SK-N-SH (cell line): ENCODE results near the gene STC2. TPM values are rescaled to one million over a fixed set of nuclear protein-coding genes. Genes with fewer than 3 reads are reported as not detected.

ENCODE experiments used
- CTCF ChIA-PET: fragments of 300-600, 350-600 bp; formaldehyde crosslinking; extraction: SDS; loops from one replicate; lab custom pipeline; 2021; lab: Yijun Ruan, JAX
- POLR2A ChIA-PET: fragments of 350-600 bp; sonication (Branson Sonifier 250); formaldehyde crosslinking; extraction: SDS; loops from one replicate; lab custom pipeline; 2020; ENCODE audit warnings: antibody characterized with exemption, inconsistent platforms; lab: Yijun Ruan, JAX
- DNase-seq: peaks from one replicate; pipeline ENCODE4 v3.0.0; 2012
- H2AFZ ChIP-seq: fragments of 200-600 bp; sonication (generic); 2 replicates; pipeline ENCODE4 v1.8.1; 2016; ENCODE audit warnings: antibody characterized with exemption, mild to moderate bottlenecking, low read depth
- H3F3A ChIP-seq: fragments of 200-600 bp; sonication (generic); replicated peaks from 2 replicates; pipeline ENCODE3; 2016; ENCODE audit warnings: antibody characterized with exemption, mild to moderate bottlenecking; ENCODE audit not compliant: insufficient read depth
- H3K27ac ChIP-seq, 2 experiments: fragments of 200-500 bp in 1 of 2; fragments of 200-600 bp in 1 of 2; sonication (Bioruptor generic) in 1 of 2; sonication (generic), shearing (Covaris generic) in 1 of 2; 2 replicates each; pipeline versions ENCODE4 v1.5.1 to v1.6.1; 2014 to 2016; ENCODE audit warnings: low read depth in 2 of 2, inconsistent platforms in 1 of 2, low read length in 1 of 2, mild to moderate bottlenecking in 1 of 2, mixed read lengths in 1 of 2
- H3K27me3 ChIP-seq: fragments of 200-600 bp; sonication (generic), shearing (Covaris generic); 2 replicates; pipeline ENCODE4 v1.6.1; 2016; ENCODE audit warnings: mixed run types; ENCODE audit not compliant: insufficient read depth
- H3K36me3 ChIP-seq, 2 experiments: fragments of 200-500 bp in 1 of 2; fragments of 200-600 bp in 1 of 2; sonication (Bioruptor generic) in 1 of 2; sonication (generic) in 1 of 2; replicated peaks in 1 of 2; 2 replicates each; pipeline versions ENCODE3 to v1.5.1; 2014 to 2016; ENCODE audit warnings: low read length in 1 of 2, mild to moderate bottlenecking in 1 of 2; ENCODE audit not compliant: insufficient read depth in 2 of 2, control insufficient read depth in 1 of 2
- H3K4me1 ChIP-seq, 2 experiments: fragments of 200-500 bp in 1 of 2; fragments of 200-600 bp in 1 of 2; sonication (Bioruptor generic) in 1 of 2; sonication (generic), shearing (Covaris generic) in 1 of 2; 2 replicates each; pipeline versions ENCODE4 v1.5.1 to v1.6.1; 2014 to 2016; ENCODE audit warnings: low read depth in 1 of 2, low read length in 1 of 2, mixed run types in 1 of 2; ENCODE audit not compliant: insufficient read depth in 2 of 2, control insufficient read depth in 1 of 2
- H3K4me2 ChIP-seq: fragments of 200-600 bp; sonication (generic), shearing (Covaris generic); 2 replicates; pipeline ENCODE4 v1.6.1; 2017; ENCODE audit warnings: mixed run types
- H3K4me3 ChIP-seq, 2 experiments: fragments of 200-500 bp in 1 of 2; fragments of 200-600 bp in 1 of 2; sonication (Bioruptor generic) in 1 of 2; sonication (generic), shearing (Covaris generic) in 1 of 2; 2 replicates each; pipeline versions ENCODE4 v1.5.1 to v1.8.1; 2014 to 2016; ENCODE audit warnings: low read depth in 2 of 2, inconsistent platforms in 1 of 2, low read length in 1 of 2, mild to moderate bottlenecking in 1 of 2, mixed read lengths in 1 of 2, moderate library complexity in 1 of 2
- H3K79me2 ChIP-seq: fragments of 200-600 bp; sonication (generic); 2 replicates; pipeline ENCODE4 v1.8.1; 2017; ENCODE audit warnings: mild to moderate bottlenecking; ENCODE audit not compliant: insufficient read depth
- H3K9ac ChIP-seq: fragments of 200-600 bp; sonication (generic); 2 replicates; pipeline ENCODE4 v1.6.1; 2017; ENCODE audit warnings: mixed run types
- H3K9me2 ChIP-seq: fragments of 200-600 bp; sonication (generic); 2 replicates; pipeline ENCODE4 v1.6.1; 2017; ENCODE audit warnings: mixed run types
- H3K9me3 ChIP-seq: fragments of 200-600 bp; sonication (generic); 2 replicates; pipeline ENCODE4 v1.6.1; 2017; ENCODE audit warnings: mixed run types, mild to moderate bottlenecking, moderate library complexity
- H4K20me1 ChIP-seq: fragments of 200-600 bp; sonication (generic); 2 replicates; pipeline ENCODE4 v1.6.1; 2017; ENCODE audit warnings: mild to moderate bottlenecking, mixed run types; ENCODE audit not compliant: insufficient read depth
- CHD2 ChIP-seq: fragments of 150-350 bp; IDR thresholded peaks from 2 replicates; pipeline ENCODE4 v1.6.1; 2018; ENCODE audit warnings: low read length; ENCODE audit not compliant: partially characterized antibody
- ELF1 ChIP-seq: IDR thresholded peaks from 2 replicates; pipeline ENCODE4 v1.4.0; 2012
- FOSL2 ChIP-seq: IDR thresholded peaks from 2 replicates; pipeline ENCODE4 v1.4.0; 2012; ENCODE audit warnings: low read depth, mild to moderate bottlenecking, moderate library complexity, borderline replicate concordance
- FOXJ3 ChIP-seq: sonication (generic); formaldehyde crosslinking; IDR thresholded peaks from 2 replicates; pipeline ENCODE4 v1.5.1; 2020; ENCODE audit warnings: mild to moderate bottlenecking, missing genetic modification reagents
- FOXM1 ChIP-seq: IDR thresholded peaks from 2 replicates; pipeline ENCODE4 v1.4.0; 2012; ENCODE audit warnings: low read depth, mild to moderate bottlenecking
- GABPA ChIP-seq: IDR thresholded peaks from 2 replicates; pipeline ENCODE4 v1.4.0; 2012; ENCODE audit warnings: low read depth, mild to moderate bottlenecking
- GATA2 ChIP-seq: sonication (generic); formaldehyde crosslinking; IDR thresholded peaks from 2 replicates; pipeline ENCODE4 v1.5.0; 2020; ENCODE audit warnings: mild to moderate bottlenecking, missing genetic modification reagents
- MXI1 ChIP-seq: IDR thresholded peaks from 2 replicates; pipeline ENCODE4 v1.6.1; 2012; ENCODE audit warnings: mild to moderate bottlenecking, low read depth, low read length, improper control_type of control experiment
- NFIC ChIP-seq: IDR thresholded peaks from 2 replicates; pipeline ENCODE4 v1.4.0; 2012; ENCODE audit warnings: borderline replicate concordance
- NRF1 ChIP-seq: IDR thresholded peaks from 2 replicates; pipeline ENCODE4 v1.6.1; 2012; ENCODE audit warnings: low read depth, mild to moderate bottlenecking, low read length
- POLR2AphosphoS5 ChIP-seq: IDR thresholded peaks from 2 replicates; pipeline ENCODE4 v1.6.1; 2012; ENCODE audit warnings: low read depth, low read length
- RAD21 ChIP-seq: IDR thresholded peaks from 2 replicates; pipeline ENCODE4 v1.6.1; 2012; ENCODE audit warnings: mild to moderate bottlenecking, low read length
- RCOR1 ChIP-seq: fragments of 150-350 bp; IDR thresholded peaks from 2 replicates; pipeline ENCODE4 v1.6.1; 2017; ENCODE audit warnings: antibody characterized with exemption, low read length
- RFX5 ChIP-seq: IDR thresholded peaks from 2 replicates; pipeline ENCODE4 v1.6.1; 2012; ENCODE audit warnings: mild to moderate bottlenecking, improper control_type of control experiment, low read length
- TAF1 ChIP-seq: IDR thresholded peaks from 2 replicates; pipeline ENCODE4 v1.6.1; 2012; ENCODE audit warnings: low read depth, mild to moderate bottlenecking, low read length, moderate library complexity, borderline replicate concordance
- TCF12 ChIP-seq: IDR thresholded peaks from 2 replicates; pipeline ENCODE4 v1.4.0; 2012
- WGBS: methylation state at CpG from one replicate; pipeline ENCODE4 v1.1.6; 2017; ENCODE audit warnings: low lambda C conversion rate; 5-methylcytosine and 5-hydroxymethylcytosine counted together
- polyA plus RNA-seq, 3 experiments: library from polyadenylated mRNA; depleted of rRNA; stranded (reverse); fragments of >200 nt; gene quantifications; 2 replicates each; pipeline ENCODE4 v1.2.3, GENCODE V29; 2012
- TF ChIP-seq, protein P1 (sequence below): fragments of 150-350 bp; IDR thresholded peaks from 2 replicates; pipeline ENCODE4 v1.6.1; 2017; ENCODE audit warnings: antibody characterized with exemption, low read length, low read depth, borderline replicate concordance
- TF ChIP-seq, protein P2 (sequence below): fragments of 150-350 bp; IDR thresholded peaks from 2 replicates; pipeline ENCODE4 v1.6.1; 2016; ENCODE audit warnings: mild to moderate bottlenecking, low read depth, low read length
- TF ChIP-seq, protein P3 (sequence below): IDR thresholded peaks from 2 replicates; pipeline ENCODE4 v1.4.0; 2012; ENCODE audit warnings: low read depth
- TF ChIP-seq, protein P4 (sequence below): IDR thresholded peaks from 2 replicates; pipeline ENCODE4 v1.6.1; 2012; ENCODE audit warnings: mild to moderate bottlenecking, low read depth, low read length, moderate library complexity
- TF ChIP-seq, protein P5 (sequence below): IDR thresholded peaks from 2 replicates; pipeline ENCODE4 v1.4.0; 2012; ENCODE audit warnings: low read depth, borderline replicate concordance
- TF ChIP-seq, protein P6 (sequence below): fragments of 200-600 bp; sonication (generic); IDR thresholded peaks from 2 replicates; pipeline ENCODE4 v1.6.1; 2017; ENCODE audit warnings: antibody characterized with exemption, mild to moderate bottlenecking, moderate library complexity

Gene STC2
- polyA plus RNA-seq, 1 of the 3 experiments (the other 2 are of a cell fraction), result 5.9 TPM

DNA sequence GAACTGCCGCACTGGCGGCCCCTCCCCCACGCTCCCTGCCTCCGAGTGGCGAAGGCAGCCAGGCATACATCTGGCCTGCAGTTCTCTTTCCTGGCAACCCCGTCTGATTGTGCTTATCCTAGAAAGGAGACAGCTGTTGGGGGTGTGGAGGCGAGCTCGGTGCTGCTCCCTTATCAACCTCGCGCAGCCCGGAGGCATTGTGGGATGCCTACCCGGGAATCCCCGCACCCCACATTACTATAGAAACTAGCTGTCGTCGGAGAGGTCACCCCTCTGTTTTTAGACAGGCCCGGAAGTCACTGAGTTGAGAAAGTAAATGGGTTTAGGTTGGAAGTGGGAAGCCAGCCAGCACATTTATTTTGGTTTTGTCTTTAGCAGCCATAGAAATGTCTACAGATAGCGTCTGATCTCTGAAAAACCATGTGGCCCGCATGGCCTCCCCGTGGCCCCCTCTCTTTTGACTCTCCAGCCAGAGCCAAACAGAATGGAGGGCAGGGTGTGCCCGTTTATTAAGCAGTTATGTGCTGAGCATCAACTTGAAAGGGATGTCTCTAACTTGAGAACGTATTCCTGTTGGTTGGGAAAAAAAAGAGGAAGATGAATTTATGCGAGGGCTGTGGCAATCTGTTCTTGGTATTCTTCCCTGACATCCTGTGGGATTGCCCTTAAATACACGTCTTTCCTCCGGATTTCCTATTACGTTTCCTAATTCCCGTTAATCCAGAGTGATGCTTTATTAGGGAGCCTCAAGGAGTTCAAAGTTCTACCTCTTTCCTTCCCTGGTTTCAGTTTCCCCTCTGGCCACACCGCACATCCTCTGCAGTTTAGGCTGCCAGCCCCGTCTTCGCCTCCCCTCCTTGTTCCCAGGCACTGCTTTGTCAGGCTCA, 3.9 kb downstream of the STC2 start:
- H4K20me1 ChIP-seq, result no peaks in the 10 kb centered on the region
- 45% methylated on average over 27 of the region's 29 CpGs for WGBS
- H3K27ac ChIP-seq, result peak overlapping the region in 1 of 2 experiments; percentile 97; a peak in 3 of 4 replicates
- peaks cover 0 to 7% of the 10 kb centered on the region in 2 experiments for H3K36me3 ChIP-seq
- no peaks in the 10 kb centered on the region for H3K9me2 ChIP-seq
- CTCF ChIA-PET, result interaction anchor here (1.1 kb wide), 1 partner anchor 249 kb away, joined by 3 read pairs; no protein-coding TSS in a partner anchor
- no peaks in the 10 kb centered on the region for H3K9me3 ChIP-seq
- H3K9ac ChIP-seq, result no peak overlapping the region
- H3K4me3 ChIP-seq, result no peak overlapping the region; a peak in 2 of 4 replicates
- peaks cover 10% of the 10 kb centered on the region for H3F3A ChIP-seq
- peak; percentile 94 for DNase-seq
- POLR2A ChIA-PET, result interaction anchor here (0.9 to 1.1 kb wide), 3 partner anchors 9 to 30 kb away, joined by 3 to 10 read pairs (median 4); no protein-coding TSS in a partner anchor
- peak overlapping the region; percentile 56; the same call in 1 of the 2 replicates for H3K4me2 ChIP-seq
- H2AFZ ChIP-seq, result peak overlapping the region; percentile 32; the same call in 1 of the 2 replicates
- H3K27me3 ChIP-seq, result no peaks in the 10 kb centered on the region
- peaks cover 16% of the 10 kb centered on the region for H3K79me2 ChIP-seq
- peaks cover 17 to 56% of the 10 kb centered on the region in 2 experiments; a peak in 3 of 4 replicates for H3K4me1 ChIP-seq
- TF ChIP-seq RAD21 (no peak), RCOR1 (peak; percentile 90), POLR2AphosphoS5 (peak; percentile 48; the same call in 1 of the 2 replicates), FOXJ3 (CRISPR knock-in tag) (peak; percentile 97), FOSL2 (no peak), MXI1 (no peak; the same call in 1 of the 2 replicates), CHD2 (peak; percentile 97), GABPA (no peak), GATA2 (CRISPR knock-in tag) (peak; percentile 94), NFIC (no peak; the same call in 1 of the 2 replicates), TAF1 (no peak), RFX5 (no peak), FOXM1 (no peak), ELF1 (no peak), TCF12 (peak; percentile 80), NRF1 (no peak)
- TF ChIP-seq, protein P1, sequence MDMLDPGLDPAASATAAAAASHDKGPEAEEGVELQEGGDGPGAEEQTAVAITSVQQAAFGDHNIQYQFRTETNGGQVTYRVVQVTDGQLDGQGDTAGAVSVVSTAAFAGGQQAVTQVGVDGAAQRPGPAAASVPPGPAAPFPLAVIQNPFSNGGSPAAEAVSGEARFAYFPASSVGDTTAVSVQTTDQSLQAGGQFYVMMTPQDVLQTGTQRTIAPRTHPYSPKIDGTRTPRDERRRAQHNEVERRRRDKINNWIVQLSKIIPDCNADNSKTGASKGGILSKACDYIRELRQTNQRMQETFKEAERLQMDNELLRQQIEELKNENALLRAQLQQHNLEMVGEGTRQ, result no peak
- TF ChIP-seq, protein P2, sequence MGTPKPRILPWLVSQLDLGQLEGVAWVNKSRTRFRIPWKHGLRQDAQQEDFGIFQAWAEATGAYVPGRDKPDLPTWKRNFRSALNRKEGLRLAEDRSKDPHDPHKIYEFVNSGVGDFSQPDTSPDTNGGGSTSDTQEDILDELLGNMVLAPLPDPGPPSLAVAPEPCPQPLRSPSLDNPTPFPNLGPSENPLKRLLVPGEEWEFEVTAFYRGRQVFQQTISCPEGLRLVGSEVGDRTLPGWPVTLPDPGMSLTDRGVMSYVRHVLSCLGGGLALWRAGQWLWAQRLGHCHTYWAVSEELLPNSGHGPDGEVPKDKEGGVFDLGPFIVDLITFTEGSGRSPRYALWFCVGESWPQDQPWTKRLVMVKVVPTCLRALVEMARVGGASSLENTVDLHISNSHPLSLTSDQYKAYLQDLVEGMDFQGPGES, result no peak
- TF ChIP-seq, protein P3, sequence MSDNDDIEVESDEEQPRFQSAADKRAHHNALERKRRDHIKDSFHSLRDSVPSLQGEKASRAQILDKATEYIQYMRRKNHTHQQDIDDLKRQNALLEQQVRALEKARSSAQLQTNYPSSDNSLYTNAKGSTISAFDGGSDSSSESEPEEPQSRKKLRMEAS, result peak; percentile 24; the same call in 1 of the 2 replicates
- TF ChIP-seq, protein P4, sequence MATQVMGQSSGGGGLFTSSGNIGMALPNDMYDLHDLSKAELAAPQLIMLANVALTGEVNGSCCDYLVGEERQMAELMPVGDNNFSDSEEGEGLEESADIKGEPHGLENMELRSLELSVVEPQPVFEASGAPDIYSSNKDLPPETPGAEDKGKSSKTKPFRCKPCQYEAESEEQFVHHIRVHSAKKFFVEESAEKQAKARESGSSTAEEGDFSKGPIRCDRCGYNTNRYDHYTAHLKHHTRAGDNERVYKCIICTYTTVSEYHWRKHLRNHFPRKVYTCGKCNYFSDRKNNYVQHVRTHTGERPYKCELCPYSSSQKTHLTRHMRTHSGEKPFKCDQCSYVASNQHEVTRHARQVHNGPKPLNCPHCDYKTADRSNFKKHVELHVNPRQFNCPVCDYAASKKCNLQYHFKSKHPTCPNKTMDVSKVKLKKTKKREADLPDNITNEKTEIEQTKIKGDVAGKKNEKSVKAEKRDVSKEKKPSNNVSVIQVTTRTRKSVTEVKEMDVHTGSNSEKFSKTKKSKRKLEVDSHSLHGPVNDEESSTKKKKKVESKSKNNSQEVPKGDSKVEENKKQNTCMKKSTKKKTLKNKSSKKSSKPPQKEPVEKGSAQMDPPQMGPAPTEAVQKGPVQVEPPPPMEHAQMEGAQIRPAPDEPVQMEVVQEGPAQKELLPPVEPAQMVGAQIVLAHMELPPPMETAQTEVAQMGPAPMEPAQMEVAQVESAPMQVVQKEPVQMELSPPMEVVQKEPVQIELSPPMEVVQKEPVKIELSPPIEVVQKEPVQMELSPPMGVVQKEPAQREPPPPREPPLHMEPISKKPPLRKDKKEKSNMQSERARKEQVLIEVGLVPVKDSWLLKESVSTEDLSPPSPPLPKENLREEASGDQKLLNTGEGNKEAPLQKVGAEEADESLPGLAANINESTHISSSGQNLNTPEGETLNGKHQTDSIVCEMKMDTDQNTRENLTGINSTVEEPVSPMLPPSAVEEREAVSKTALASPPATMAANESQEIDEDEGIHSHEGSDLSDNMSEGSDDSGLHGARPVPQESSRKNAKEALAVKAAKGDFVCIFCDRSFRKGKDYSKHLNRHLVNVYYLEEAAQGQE, result no peak
- TF ChIP-seq, protein P5, sequence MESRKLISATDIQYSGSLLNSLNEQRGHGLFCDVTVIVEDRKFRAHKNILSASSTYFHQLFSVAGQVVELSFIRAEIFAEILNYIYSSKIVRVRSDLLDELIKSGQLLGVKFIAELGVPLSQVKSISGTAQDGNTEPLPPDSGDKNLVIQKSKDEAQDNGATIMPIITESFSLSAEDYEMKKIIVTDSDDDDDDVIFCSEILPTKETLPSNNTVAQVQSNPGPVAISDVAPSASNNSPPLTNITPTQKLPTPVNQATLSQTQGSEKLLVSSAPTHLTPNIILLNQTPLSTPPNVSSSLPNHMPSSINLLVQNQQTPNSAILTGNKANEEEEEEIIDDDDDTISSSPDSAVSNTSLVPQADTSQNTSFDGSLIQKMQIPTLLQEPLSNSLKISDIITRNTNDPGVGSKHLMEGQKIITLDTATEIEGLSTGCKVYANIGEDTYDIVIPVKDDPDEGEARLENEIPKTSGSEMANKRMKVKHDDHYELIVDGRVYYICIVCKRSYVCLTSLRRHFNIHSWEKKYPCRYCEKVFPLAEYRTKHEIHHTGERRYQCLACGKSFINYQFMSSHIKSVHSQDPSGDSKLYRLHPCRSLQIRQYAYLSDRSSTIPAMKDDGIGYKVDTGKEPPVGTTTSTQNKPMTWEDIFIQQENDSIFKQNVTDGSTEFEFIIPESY, result no peak
- TF ChIP-seq, protein P6, sequence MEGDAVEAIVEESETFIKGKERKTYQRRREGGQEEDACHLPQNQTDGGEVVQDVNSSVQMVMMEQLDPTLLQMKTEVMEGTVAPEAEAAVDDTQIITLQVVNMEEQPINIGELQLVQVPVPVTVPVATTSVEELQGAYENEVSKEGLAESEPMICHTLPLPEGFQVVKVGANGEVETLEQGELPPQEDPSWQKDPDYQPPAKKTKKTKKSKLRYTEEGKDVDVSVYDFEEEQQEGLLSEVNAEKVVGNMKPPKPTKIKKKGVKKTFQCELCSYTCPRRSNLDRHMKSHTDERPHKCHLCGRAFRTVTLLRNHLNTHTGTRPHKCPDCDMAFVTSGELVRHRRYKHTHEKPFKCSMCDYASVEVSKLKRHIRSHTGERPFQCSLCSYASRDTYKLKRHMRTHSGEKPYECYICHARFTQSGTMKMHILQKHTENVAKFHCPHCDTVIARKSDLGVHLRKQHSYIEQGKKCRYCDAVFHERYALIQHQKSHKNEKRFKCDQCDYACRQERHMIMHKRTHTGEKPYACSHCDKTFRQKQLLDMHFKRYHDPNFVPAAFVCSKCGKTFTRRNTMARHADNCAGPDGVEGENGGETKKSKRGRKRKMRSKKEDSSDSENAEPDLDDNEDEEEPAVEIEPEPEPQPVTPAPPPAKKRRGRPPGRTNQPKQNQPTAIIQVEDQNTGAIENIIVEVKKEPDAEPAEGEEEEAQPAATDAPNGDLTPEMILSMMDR, result no peak
